Activated naive CD4-positive, alpha-beta T cell treated with Interleukin-2 at 50 U/mL for 16 hours (primary cell): ENCODE measurements around the gene TTC39B.

ENCODE experiments used
- DNase-seq: peaks from one replicate; pipeline ENCODE4 v3.0.0-alpha.2; 2020

Gene TTC39B

GRCh38 chr9:15221746-15222145 is 85.3 kb downstream of the TTC39B start:
- DNase-seq: no peak

- no peak for DNase-seq
Observed at GRCh38 chr9:15220658-15221318, 86.2 kb downstream of the TTC39B start.

GRCh38 chr9:15219546-15219945 is 87.5 kb downstream of the TTC39B start:
- no peak for DNase-seq

GRCh38 chr9:15218994-15219393 is 88.0 kb downstream of the TTC39B start:
- DNase-seq: no peak

DNA sequence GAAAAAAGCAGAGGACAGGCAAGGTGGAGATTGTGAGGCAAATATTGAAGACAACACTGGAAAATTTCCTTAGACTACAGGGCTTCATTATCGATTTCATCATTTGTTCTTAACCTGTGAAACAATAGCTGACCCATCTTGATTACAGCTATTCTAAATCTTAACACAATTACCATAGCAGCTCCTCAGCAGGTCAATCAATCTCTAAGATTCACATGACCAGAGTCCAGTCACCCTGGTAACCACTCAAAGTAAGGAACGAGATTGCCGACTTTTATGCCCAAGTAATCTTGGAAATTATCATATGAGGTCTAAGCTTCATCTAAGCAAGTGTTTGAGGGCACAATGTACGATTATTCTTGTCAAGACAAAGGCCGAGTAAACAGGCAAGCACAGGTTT is 93.8 kb downstream of the TTC39B start:
- no peak for DNase-seq

- no peak for DNase-seq
Observed at GRCh38 chr9:15211815-15212495, 95.1 kb downstream of the TTC39B start.

DNA sequence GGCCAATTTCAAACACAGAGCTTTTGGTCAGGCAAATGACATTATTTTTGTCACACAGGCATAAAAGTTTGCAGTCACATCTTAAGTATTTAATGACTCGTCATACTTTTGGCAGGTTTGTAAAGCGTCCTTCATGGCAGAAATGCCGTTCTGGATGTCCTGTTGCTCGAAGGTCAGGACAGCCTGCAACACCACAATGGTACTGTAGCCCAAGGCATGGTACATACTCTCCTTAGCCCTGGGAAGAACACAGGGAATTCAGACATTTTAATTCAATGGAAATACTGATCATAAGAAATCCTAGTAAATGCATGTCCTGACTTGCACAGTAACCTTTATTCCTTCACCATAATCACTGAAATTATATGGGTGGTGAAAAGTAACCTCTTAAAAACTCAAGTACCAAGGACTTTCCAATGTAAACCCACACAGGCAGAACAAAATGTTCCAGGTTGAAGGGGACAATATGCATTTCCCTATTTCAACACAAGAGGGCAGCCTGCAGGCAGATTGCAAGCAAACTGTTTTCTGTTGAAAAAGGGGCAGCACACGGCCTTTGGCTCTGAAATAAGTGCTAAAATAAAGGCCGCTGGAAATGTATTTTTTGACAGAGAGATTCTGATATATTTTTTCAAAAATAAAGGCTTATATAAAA is 95.7 kb downstream of the TTC39B start:
- peak; percentile 49 for DNase-seq

GRCh38 chr9:15206903-15207696 is 99.9 kb downstream of the TTC39B start:
- no peak for DNase-seq

GRCh38 chr9:15205632-15206420 is 101.2 kb downstream of the TTC39B start:
- DNase-seq: no peak

- no peak for DNase-seq
Observed at GRCh38 chr9:15203581-15203980, 103.4 kb downstream of the TTC39B start.

DNA sequence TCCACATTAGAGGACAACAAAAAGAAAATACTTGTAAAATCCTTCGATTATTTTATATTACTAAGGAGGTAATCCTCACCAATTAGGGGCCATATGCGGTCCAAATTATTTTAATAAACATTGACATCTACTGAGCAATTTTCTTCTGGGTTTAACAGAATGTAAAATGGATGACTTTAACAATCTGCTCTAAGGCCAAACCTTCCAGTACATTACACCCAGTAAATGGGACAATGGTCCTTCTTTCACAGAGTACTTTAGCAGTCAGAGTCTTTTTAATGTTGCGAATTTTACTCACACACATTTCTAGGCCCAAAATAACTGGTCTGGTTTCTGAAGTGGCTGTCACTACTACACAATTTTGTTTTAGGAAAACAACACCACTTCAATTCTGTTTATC is 106.9 kb downstream of the TTC39B start:
- no peak for DNase-seq

GRCh38 chr9:15192856-15193255 is 114.2 kb downstream of the TTC39B start:
- no peak for DNase-seq

DNA sequence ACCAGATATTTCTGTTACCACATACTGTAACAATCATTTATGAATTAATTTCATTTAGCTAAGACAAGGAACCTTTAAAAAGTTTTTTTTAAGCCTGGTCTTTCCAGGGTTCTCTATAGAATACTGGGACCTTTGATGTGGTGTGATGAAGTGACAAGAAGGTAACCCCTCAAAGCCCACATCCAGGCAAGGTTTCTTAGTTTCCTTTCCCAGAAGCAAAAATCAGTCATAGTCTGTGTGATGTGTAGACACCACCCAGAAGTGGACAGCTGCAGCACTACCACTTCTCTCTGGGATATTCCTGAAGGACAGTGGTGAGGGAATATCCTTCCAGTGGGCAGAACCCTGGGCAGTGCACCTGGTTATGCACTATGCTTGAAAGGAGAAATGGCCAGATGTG is 115.6 kb downstream of the TTC39B start:
- DNase-seq: no peak

- DNase-seq: no peak
Observed at GRCh38 chr9:15189481-15189880, 117.5 kb downstream of the TTC39B start.

DNA sequence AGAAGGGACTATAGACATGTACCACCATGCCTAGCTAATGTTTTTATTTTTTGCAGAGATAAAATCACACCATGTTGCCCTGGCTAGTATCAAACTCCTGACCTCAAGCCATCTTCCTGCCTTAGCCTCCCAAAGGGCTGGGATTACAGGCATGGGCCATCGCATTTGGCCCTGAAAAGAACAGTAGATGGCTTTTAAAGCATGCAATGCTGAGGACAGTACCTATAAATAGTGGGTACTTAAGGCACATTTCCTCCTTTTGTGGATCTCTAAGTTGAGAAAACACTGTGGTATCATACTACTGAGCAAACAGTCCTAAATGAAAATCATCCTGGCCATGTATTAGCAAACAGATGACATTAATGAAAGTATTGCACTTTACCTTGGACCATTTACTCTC is 119.4 kb downstream of the TTC39B start:
- DNase-seq: no peak

DNA sequence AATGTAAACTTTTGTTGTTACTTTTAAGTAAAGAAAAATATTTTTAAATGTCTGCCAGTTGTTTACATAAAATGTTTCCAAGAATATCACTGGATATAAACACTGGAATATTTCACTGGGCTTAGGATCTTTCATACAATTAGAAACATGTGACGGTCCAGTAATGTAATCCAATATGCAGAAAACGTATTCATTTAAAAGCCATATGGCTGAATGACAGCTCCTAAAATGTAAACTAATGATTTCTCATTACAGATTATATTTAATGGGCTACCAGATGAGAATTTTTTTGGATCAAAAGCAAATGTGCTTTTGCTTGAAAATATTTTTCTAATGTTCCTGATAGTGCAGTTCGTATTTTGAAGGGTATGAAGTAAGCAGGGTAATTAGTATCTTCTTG is 124.3 kb downstream of the TTC39B start:
- no peak for DNase-seq

- no peak for DNase-seq
Observed at GRCh38 chr9:15182101-15182551, 124.9 kb downstream of the TTC39B start.

- no peak for DNase-seq
Observed at GRCh38 chr9:15180124-15180523, 126.9 kb downstream of the TTC39B start.

DNA sequence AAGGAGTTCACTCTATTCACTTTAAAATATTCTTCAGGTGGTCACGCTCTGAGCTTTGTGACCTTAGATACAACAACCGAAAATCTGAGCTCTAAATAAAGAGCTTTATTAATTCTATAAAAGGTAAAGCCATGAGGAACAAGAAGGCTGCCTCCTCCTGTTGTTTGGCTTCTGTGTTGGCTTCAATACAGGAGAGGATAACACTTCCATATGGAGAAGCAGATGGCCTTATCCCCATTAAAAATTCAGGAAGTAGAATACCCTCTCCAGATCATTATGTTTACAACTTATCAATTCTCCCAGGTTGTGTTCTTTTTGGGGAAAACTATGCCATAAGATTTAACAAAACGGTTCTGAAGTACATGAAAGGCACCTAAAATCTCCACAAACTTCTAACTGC is 128.4 kb downstream of the TTC39B start:
- no peak for DNase-seq

GRCh38 chr9:15176836-15177235 is 130.2 kb downstream of the TTC39B start:
- no peak for DNase-seq

- DNase-seq: no peak
Observed at GRCh38 chr9:15163931-15164330, 143.1 kb downstream of the TTC39B start.

- DNase-seq: no peak
Observed at GRCh38 chr9:15161753-15162152, 145.3 kb downstream of the TTC39B start.

DNA sequence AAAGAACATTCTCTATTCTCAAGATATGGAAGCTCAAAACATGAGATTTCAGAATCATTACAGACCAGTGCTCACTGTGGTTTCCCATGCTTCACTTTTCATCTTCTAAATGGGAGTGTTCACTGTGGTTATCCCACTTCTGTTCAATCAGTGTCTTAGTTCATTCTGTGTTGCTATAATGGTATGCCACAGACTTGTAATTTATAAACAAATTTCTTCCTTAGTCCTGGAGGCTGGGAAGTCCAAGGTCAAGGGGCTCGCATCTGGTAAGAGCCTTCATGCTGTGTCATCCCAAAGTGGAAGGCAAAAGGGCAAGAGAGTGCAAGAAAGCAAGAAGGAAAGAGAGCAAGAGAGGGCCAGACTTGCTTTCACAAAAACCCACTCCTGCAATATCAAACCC is 146.3 kb downstream of the TTC39B start:
- DNase-seq: no peak
